GDM1 (cell line): Measurements from ENCODE around the gene KRTAP12-4.
"Not testable (repeated sequence)": the region's sequence is repeated elsewhere in the genome, so short reads cannot be mapped to it uniquely, and the experiment has no call there.

Source experiments
- DNase-seq: peaks from one replicate; lab custom pipeline; 2025; lab: John Stamatoyannopoulos, UW

Gene KRTAP12-4

DNA sequence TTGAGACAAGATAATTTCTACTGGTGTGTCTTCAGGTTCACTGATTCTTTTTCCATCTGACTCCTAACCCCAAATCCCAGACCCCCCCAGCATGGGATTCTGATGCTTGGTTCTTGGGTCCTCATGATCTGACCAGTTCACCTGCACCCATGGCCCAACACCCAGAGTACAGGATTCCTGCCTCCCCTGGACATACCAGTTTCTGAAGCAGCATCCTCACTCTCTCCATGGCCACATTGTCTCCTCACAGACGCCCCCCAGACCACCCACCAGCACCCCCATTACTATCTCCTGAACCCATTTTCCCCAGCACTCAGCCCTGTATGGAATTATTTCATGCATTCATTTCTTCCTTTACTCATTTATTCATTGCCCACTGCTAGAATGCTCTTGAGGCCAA lies 2.4 kb upstream of the KRTAP12-4 start:
- no peak for DNase-seq

DNA sequence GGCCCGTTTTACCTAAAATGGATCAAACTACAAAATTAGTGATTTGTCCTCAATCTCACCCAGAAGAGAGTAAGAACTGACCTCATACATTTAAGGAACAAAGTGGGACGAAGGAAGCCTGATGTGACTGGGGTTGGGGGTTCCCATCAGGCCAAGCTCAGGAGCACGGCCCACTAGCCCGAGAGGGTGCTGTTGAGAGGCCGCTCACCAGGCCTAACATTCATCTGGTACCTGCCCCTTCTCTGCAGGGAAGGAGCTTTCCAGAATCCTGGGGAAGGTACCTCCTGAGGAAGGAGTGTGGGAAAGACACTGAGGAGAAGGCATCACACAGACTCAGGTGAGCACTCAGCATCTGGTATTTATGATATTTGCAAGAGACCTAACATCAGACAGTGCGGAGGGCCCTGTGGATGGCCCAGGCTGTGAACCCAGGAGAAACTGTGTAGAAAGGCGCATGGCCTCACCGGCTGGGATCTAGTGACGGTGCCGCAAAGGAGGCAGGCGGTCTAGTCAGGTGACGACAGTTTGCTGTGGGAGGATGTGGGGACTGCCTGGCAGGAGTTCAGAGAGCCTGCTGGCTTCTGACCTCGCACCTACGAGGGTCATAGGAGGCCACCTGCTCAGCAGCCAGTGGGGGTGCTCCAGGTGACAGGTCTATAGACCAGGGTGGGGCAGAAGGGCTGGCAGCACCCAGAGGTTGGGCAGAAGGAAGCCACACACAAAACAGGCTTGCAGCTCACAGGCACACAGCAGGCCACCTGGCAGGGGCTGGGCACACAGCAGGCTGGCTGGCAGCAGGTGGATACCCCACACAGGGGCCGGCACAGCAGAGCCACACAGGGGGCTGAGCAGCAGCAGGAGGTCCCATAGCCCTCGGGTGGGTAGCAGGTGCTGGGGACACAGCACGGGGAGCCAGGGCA lies 543 bp downstream of the KRTAP12-4 start:
- no peak for DNase-seq

DNA sequence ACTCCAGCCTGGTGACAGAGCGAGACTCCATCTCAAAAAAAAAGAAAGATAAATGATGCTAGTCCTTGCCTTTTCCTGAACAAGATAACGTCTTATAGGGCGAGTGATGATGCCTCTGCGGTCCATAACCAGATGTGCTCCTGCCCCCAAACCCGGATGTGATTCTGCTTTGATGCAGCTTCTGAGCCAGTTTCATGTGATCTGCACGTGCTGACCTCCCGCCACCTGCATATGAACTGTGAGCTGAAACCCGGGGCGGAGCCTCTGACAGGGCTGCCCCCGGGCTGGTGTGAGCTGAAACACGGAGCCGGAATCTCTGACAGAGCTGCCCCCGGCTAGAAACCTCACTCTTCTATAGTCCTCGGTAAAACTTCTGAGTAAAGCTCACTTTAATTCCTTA lies 1.3 kb downstream of the KRTAP12-4 start:
- no peak for DNase-seq

DNA sequence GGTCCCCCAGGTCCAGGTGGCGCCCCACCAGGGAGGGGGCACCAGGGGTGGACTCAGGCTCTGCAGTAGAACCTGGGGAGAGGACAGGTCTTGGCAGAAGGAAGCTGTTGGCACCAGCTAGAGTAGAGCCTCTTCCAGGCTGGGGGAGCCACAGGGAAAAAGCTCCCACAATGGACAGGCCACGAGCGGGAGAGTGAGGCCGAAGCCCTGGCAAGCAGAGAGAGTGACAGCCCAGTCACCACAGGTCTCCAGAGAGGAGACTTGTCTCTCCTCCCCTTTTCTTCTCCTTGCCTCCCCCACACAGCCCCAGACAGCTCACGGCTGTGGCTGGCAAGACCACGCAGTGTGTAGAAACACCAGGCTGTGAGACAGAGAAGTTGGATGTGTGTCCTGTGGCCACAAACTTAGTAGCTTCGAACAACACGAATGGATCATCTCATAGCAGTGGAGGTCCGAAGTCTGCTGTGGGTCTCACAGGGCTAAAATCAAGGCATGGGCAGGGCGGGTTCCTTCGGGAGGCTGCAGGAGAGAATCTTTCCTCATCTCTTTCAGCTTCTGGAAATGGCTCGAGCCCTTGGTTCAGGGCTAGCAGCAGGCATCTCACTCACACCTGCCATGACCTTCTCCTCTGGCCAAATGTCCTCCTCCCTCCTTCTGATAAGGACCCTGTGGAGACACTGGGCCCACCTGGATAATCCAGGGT lies 3.3 kb downstream of the KRTAP12-4 start:
- DNase-seq, result no peak

DNA sequence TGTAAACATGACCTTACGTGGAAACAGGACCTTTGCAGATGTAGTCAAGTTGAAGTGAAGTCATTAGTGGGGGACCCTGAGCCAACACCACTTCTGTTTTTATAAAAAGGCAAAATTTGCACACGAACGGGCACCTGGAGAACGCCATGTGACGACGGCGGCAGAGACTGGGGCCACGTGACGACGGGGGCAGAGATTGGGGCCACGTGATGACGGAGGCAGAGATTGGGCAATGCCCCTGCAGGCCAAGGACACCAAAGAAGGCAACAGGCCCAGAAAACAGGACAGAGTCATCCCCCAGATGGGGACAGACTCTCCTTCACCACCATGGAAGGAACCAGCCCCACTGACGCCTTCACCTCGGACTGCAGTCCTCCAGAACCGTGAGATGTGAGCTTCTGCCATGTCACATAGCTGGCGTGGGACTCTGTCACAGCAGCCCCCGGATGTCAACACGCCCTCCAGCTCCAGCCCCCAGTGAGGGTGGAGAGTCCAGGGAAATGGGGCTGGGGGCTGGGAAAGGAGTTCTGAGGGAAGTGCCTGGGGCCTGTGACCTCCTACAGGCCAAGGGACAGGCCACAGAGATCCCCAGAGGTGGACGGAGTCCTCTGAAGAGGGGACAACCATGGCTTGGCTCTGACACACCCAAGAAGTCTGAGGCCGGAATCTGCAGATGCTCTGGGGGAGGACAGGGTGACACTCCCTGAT lies 4.0 kb downstream of the KRTAP12-4 start:
- no peak for DNase-seq

DNA sequence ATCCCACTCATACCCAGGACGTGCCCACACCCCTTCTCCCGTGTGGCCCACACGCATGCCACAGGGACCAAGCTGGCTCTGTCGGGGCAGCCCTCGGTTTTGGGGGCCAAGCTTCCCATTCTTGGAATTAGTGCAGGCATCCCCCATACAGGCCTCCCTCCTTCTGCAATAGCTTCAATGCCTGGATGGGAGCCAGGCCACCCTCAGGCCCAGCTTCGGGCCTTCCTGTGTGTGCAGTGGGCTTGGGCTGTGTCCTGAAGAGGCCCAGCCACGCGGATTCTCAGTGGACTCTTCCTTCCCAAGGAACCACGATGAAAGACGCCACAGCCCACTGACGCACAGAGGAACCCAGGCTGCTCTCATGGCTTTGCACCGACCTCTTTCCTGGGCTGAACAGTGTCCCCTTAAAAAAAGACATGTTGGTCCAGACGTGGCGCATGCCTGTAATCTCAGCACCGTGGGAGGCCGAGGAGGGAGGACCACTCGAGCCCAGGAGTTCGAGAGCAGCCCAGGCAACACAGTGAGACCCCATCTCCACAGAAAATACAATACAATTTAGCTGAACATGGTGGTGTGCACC lies 4.8 kb downstream of the KRTAP12-4 start:
- DNase-seq, result no peak

DNA sequence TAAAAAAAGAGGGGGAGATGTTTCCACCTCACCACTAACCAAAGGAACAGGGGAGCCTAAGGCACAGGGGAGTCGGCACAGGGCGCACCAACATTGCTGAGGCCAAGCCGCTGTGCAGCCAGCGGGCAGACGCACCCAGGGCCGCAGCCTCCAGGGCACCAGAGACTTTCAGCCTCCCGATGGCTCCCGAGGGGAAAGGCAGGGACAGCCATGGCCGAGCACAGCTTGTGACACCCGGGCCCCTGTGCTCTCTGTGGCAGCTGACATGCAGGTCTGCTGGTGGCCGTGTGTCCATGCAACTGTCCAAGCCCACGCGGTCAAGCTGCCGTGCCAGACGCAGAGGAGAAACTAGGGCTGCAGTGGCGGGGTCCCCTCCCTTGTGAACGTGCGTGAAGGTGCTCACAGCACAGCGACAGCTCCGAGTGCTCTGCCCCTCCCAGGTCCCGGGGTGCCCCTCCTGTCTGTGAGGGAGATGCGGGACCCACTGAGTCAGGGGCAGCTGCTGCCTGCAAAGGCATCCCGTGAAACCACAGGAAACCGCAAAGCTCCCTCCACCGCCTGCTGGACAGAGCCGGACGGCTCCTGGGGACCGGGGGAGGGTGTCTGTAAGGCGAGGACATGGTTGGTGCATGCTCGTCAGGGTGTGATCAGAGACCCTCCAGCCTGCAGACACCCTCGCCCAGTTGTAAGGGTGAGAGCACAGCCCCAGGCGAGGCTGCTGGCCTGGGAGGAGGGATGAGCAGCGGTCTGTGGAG lies 5.7 kb downstream of the KRTAP12-4 start:
- no peak for DNase-seq

DNA sequence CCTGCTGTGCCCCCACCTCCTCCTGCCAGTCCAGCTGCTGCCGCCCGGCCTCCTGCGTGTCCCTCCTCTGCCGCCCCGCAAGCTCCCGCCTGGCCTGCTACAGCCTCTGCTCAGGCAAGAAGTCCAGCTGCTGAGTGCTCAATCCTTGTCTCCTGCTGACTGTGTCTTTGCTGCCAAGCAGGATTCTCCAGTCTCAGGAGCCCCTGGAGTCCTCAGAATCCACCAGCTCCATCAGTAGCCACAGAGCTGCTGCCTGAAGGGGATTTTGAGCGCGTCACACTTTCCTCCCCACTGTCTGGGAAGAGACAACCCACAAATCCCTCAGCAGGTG lies 7.3 kb downstream of the KRTAP12-4 start:
- no peak for DNase-seq

DNA sequence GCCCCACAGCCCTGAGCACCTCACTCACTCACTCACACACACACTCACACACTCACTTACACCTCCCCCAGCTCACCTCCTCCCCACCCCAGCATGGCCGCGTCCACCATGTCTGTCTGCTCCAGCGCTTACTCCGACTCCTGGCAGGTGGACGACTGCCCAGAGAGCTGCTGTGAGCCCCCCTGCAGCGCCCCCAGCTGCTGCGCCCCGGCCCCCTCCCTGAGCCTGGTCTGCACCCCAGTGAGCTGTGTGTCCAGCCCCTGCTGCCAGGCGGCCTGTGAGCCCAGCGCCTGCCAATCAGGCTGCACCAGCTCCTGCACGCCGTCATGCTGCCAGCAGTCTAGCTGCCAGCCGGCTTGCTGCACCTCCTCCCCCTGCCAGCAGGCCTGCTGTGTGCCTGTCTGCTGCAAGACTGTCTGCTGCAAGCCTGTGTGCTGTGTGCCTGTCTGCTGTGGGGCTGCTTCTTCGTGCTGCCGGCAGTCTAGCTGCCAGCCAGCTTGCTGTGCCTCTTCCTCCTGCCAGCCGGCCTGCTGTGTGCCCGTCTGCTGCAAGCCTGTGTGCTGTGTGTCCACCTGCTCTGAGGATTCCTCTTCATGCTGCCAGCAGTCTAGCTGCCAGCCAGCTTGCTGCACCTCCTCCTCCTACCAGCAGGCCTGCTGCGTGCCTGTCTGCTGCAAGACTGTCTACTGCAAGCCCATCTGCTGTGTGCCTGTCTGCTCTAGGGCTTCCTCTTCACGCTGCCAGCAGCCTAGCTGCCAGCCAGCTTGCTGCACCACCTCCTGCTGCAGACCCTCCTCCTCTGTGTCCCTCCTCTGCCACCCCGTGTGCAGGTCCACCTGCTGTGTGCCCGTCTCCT lies 7.9 kb downstream of the KRTAP12-4 start, which contains the start of gene KRTAP10-11:
TSS of gene KRTAP10-11 (plus strand) at position 49 of the 856 bp plus-strand sequence. CDS start at position 94, 45 bp downstream.
- DNase-seq, result not testable (repeated sequence)

DNA sequence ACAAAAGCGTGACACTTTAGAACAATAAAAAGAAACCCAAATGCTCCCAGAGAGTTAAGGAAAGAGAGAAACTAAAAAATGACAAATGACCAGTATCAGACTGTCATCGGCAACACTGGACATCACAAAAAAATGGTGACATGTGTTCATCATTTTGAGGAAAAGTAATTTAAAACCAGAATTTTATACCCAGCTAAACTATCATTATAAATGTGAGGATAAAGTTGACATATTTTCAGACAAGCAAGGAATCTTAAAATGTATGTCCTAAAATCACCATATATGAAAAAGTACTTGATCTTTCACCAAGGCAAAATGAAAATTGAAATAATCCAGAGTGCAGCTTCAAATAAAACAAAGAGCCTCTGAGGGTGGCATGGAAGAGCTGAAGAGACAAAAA lies 9.6 kb downstream of the KRTAP12-4 start:
- DNase-seq, result no peak

DNA sequence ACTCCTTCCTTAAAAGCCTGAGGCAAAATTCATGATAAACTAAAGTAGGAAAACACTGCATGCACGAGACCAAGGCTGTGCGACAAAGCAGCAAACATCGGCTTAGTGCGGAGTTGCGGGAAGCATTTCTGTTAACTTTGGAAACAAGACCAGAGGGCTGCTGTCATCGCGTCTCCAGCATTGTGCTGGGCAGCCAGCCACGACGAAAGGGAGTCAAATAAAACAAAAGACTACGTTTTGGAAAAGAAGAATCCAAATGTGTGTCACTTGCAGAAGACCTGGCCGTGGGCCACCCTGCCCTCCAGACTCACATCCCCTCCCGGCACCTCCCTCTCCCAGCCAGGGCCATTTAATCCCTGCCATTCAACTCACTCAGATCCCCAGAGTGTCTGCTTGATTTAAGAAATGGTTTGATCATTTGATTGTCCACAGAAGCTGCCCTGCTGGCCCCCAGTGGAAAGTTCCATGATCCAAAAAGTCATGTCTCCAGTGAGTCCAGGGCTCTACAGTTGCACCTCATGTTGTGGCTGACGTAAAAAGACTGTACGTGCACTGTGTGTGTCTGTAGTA lies 10.6 kb downstream of the KRTAP12-4 start:
- DNase-seq, result no peak

DNA sequence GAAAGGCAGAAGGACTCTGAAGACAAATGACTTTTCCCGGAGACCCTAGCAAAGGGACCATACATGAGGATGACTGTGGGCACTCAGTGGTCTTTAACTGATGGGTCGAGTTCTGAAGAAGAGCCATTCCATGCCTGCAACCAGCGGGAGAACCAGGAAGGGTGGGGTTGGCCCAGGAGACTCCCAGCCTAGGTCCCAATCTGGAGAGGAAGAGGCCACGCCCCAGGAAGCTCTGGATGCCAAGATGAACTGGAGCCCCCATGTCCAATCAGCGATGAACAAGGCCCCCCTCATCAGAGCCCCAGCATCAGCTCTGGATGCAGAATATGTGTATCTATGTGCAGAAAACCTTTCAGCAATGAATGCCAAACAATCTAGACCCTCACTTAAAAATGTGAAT lies 13.7 kb downstream of the KRTAP12-4 start:
- no peak for DNase-seq

DNA sequence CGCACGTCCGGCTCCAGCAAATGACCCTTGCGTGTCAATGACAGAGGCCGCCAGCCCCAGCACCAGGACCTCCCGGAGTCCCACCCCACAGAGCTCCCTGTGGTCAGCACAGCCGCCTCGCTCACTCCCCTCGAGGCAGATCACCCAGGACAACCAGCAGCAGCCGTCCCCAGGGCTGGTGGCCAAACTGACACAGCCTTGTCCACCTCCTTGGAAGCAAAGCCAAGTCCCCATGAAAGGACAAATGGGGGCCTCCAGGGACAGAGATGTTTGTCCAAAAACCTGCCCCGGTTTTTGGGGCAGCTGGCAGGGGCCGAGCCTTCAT lies 15.2 kb downstream of the KRTAP12-4 start:
- DNase-seq, result no peak

DNA sequence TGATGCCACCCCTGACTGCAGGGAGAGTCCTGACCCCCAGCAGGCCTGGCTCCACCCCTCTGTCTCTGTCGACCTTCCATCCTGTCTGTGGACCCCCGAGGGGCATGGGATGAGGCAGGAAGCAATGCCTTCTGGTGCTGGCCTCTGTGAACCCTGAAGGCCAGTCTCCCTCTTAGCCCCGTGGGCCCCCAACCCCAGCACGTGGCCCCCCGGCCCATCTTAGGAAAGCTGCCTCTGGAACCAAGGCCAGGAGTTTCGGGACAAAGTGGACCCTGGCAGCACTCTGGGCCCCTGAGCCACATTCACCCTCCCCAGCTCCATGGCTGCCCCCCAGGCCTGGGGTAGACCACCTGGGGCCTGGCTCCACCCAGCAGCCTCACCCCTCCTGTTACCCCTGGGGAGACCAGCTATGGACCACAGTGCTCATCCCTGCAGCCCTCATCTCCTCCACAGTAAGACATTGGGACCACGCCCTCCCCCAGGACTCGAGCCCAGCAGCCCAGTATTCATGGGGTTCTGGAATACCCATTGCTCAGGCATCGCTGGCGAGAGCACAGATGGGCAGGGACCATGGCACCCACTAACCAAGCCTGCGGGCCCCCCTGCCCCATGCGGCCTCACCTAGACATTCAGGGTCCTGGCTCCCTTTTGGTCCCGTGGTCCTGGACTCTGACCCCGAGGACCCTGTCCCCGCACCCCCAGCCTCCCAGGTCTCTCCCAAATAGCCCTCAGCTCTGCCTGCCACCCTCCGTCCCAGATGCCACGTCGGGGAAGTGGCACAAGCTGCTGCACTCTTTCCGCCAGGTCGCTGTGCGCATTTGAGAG lies 15.7 kb downstream of the KRTAP12-4 start:
- not testable (repeated sequence) for DNase-seq

DNA sequence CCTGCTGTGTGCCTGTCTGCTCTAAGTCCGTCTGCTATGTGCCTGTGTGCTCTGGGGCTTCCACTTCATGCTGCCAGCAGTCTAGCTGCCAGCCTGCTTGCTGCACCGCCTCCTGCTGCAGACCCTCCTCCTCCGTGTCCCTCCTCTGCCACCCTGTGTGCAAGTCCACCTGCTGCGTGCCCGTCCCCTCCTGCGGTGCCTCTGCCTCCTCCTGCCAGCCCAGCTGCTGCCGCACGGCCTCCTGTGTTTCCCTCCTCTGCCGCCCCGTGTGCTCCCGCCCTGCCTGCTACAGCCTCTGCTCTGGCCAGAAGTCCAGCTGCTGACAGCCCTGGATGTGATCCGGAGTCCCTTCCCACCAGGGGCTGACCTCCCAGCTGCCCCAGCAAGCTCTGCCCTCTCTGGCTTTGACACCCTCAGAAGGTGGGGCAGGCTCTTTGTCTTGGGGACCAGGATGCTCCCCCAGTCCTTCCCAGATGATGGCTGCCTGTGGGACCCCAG lies 16.6 kb downstream of the KRTAP12-4 start:
- DNase-seq, result not testable (repeated sequence)

DNA sequence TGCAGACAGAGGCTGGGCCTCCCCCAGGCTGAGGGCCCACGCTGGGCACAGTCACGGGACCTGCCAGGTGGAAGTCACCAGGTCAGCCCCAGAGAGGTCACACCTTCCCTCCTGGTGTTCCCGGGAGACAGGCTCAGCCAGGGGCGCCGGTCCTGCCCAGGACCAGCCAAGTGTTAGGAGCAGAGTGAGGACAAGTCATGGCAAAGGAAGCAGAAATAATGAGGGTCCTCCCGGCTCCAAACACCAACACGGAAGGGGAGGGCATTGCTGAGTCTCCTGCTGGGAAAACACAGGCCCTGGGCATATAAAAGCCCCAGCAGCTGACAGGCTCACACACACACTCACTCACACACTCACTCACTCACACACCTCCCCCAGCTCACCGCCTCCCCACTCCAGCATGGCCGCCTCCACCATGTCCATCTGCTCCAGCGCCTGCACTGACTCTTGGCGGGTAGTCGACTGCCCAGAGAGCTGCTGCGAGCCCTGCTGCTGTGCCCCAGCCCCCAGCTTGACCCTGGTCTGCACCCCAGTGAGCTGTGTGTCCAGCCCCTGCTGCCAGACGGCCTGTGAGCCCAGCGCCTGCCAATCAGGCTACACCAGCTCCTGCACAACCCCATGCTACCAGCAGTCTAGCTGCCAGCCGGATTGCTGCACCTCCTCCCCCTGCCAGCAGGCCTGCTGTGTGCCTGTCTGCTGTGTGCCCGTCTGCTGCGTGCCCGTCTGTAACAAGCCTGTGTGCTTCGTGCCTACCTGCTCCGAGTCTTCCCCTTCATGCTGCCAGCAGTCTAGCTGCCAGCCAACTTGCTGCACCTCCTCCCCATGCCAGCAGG lies 17.2 kb downstream of the KRTAP12-4 start, which contains the start of gene KRTAP10-10:
TSS of gene KRTAP10-10 (plus strand) at position 339 of the 833 bp plus-strand sequence. CDS start at position 401, 62 bp downstream.
- DNase-seq, result no peak

DNA sequence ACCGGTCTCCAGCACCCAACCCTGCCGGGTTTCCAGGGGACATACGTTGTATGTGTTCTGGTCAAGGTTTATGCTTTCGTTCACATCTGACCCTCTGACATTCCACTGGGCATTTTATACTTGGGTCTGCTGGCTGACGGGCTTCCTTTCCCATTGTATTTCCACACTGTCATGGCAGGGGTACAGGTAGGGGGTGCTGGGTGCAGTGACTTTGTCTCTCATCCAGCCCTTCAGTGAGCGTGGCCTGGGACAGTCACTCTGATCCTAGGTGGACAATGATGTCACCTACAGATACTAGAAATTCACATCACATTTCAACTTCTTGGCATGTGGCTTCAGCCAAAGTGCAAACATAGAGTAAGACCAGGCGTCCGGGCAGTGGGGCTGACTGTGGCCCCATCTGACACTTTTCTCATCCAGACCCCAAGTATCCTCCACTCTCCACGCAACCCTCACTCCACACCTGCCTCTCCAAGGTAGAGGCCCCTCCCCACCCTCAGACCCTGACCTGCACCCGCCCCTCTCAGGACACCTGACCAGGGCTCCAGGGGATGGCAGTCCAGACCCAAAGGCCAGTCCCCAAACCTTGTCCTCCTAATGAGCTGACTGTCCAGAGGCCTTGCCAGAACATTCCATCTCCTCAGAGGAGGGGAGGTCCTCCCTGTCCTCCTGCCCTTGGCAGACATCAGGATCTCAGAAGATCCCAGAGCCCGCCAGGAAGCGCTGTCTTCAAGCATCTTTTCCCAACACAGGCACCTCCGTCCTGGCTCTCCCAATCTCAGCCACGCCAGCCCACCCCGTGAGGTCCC lies 18.0 kb downstream of the KRTAP12-4 start:
- no peak for DNase-seq
